ENCODE measurements around the gene HACD4.

DNA sequence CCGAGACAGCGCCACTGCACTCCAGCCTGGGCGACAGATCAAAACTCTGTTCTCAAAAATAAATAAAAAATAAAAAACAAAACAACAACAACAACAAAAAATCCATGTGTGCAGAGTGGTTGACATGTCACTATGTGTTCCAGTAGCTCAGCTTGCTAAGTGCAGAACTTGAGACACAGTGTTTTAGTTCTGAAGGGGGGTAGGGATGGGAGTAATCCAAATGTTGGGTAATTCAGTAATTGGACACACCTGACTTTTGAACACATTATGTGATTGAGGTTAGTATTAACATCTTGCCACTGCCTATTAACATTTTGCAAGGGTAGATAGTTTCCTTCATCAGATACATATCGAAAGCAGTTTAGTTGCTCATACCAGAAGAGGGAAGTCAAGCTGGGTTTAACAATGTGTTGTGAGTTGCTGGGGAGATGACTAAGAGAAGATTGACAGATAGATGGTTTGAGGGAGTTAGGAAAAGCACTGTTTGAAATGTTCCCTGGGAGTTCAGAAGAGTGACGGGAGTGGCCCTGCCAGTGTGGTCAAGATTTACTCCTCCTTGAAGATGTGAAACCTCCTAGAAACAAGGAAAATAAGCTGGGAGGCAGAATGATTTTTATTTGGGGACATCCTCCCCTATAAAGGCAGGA is 928 bp downstream of the HACD4 start:
- TF ChIP-seq, protein P1, sequence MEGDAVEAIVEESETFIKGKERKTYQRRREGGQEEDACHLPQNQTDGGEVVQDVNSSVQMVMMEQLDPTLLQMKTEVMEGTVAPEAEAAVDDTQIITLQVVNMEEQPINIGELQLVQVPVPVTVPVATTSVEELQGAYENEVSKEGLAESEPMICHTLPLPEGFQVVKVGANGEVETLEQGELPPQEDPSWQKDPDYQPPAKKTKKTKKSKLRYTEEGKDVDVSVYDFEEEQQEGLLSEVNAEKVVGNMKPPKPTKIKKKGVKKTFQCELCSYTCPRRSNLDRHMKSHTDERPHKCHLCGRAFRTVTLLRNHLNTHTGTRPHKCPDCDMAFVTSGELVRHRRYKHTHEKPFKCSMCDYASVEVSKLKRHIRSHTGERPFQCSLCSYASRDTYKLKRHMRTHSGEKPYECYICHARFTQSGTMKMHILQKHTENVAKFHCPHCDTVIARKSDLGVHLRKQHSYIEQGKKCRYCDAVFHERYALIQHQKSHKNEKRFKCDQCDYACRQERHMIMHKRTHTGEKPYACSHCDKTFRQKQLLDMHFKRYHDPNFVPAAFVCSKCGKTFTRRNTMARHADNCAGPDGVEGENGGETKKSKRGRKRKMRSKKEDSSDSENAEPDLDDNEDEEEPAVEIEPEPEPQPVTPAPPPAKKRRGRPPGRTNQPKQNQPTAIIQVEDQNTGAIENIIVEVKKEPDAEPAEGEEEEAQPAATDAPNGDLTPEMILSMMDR (IDR thresholded peaks at IDR 0.05), result no peak
- no peak for TF ChIP-seq POLR2A (IDR thresholded peaks at IDR 0.05)
